NB4 (cell line): ENCODE measurements around the gene ZNF621.

Source experiments
- MYC ChIP-seq: IDR thresholded peaks from 2 replicates; pipeline ENCODE4 v1.6.1; 2011; ENCODE audit warnings: low read depth, low read length
- POLR2A ChIP-seq: IDR thresholded peaks from 2 replicates; pipeline ENCODE4 v1.6.1; 2011; ENCODE audit warnings: mild to moderate bottlenecking; ENCODE audit not compliant: insufficient read length; ENCODE audit errors: extremely low read depth
- TF ChIP-seq, protein P1 (sequence below): IDR thresholded peaks from one replicate; pipeline ENCODE4 v1.5.1; 2012; ENCODE audit warnings: low read depth, low read length

- TF ChIP-seq, protein P1, sequence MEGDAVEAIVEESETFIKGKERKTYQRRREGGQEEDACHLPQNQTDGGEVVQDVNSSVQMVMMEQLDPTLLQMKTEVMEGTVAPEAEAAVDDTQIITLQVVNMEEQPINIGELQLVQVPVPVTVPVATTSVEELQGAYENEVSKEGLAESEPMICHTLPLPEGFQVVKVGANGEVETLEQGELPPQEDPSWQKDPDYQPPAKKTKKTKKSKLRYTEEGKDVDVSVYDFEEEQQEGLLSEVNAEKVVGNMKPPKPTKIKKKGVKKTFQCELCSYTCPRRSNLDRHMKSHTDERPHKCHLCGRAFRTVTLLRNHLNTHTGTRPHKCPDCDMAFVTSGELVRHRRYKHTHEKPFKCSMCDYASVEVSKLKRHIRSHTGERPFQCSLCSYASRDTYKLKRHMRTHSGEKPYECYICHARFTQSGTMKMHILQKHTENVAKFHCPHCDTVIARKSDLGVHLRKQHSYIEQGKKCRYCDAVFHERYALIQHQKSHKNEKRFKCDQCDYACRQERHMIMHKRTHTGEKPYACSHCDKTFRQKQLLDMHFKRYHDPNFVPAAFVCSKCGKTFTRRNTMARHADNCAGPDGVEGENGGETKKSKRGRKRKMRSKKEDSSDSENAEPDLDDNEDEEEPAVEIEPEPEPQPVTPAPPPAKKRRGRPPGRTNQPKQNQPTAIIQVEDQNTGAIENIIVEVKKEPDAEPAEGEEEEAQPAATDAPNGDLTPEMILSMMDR, result no peak
- TF ChIP-seq POLR2A (no peak), MYC (no peak)
These were observed 57.8 kb downstream of the ZNF621 start for GRCh38 chr3:40582401-40583027.
